PFSK-1 (cell line): Measurements from ENCODE around the gene NXPE3.

Experiments used
- FOXP2 ChIP-seq: optimal IDR thresholded peaks from 2 replicates; pipeline ENCODE3; 2011; ENCODE audit warnings: borderline replicate concordance, control low read depth, inconsistent platforms; ENCODE audit not compliant: insufficient read depth; ENCODE audit errors: extremely low read length, extremely low read depth
- POLR2AphosphoS5 ChIP-seq: IDR thresholded peaks from 2 replicates; pipeline ENCODE4 v1.6.1; 2012; ENCODE audit warnings: low read depth, mild to moderate bottlenecking, control low read depth, low read length, moderate library complexity
- SIN3A ChIP-seq: IDR thresholded peaks from 2 replicates; pipeline ENCODE4 v1.6.1; 2012; ENCODE audit warnings: mild to moderate bottlenecking, low read length, moderate library complexity, borderline replicate concordance; ENCODE audit not compliant: insufficient read depth
- TAF1 ChIP-seq: IDR thresholded peaks from 2 replicates; pipeline ENCODE4 v1.6.1; 2012; ENCODE audit warnings: low read length, control low read depth, borderline replicate concordance; ENCODE audit not compliant: insufficient read depth
- TF ChIP-seq, protein P1 (sequence below), 2 experiments: IDR thresholded peaks; 2 replicates each; pipeline versions ENCODE4 v1.6.1 to v1.8.0; 2011 to 2012; ENCODE audit warnings: low read depth in 2 of 2, low read length in 2 of 2, control low read depth in 1 of 2, inconsistent platforms in 1 of 2, mild to moderate bottlenecking in 1 of 2, moderate library complexity in 1 of 2; ENCODE audit not compliant: insufficient read depth in 1 of 2

NXPE3 gene

DNA sequence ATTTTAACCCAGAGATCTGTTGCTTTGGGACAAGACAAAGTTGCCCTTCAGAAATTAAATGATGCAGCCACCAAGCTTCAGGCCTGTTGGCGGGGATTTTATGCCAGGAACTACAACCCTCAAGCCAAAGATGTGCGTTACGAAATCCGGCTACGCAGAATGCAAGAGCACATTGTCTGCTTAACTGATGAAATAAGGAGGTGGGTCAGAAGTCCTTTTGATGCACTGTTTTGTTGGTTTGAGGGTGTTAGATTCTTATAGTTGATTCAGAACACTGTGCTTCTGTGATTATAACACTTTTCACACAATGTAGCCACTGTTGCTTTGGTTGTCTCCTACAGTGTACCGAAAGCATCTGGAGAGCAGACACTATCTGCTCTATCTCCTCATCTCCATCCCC, 20.8 kb upstream of the NXPE3 start:
- TF ChIP-seq POLR2AphosphoS5 (no peak), TAF1 (no peak), FOXP2 (no peak), SIN3A (no peak)
- TF ChIP-seq, protein P1, sequence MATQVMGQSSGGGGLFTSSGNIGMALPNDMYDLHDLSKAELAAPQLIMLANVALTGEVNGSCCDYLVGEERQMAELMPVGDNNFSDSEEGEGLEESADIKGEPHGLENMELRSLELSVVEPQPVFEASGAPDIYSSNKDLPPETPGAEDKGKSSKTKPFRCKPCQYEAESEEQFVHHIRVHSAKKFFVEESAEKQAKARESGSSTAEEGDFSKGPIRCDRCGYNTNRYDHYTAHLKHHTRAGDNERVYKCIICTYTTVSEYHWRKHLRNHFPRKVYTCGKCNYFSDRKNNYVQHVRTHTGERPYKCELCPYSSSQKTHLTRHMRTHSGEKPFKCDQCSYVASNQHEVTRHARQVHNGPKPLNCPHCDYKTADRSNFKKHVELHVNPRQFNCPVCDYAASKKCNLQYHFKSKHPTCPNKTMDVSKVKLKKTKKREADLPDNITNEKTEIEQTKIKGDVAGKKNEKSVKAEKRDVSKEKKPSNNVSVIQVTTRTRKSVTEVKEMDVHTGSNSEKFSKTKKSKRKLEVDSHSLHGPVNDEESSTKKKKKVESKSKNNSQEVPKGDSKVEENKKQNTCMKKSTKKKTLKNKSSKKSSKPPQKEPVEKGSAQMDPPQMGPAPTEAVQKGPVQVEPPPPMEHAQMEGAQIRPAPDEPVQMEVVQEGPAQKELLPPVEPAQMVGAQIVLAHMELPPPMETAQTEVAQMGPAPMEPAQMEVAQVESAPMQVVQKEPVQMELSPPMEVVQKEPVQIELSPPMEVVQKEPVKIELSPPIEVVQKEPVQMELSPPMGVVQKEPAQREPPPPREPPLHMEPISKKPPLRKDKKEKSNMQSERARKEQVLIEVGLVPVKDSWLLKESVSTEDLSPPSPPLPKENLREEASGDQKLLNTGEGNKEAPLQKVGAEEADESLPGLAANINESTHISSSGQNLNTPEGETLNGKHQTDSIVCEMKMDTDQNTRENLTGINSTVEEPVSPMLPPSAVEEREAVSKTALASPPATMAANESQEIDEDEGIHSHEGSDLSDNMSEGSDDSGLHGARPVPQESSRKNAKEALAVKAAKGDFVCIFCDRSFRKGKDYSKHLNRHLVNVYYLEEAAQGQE (IDR thresholded peaks at IDR 0.05; ENCODE audit: insufficient read depth in 1 of 2, low read depth in 2 of 2, low read length in 2 of 2) = no peak

DNA sequence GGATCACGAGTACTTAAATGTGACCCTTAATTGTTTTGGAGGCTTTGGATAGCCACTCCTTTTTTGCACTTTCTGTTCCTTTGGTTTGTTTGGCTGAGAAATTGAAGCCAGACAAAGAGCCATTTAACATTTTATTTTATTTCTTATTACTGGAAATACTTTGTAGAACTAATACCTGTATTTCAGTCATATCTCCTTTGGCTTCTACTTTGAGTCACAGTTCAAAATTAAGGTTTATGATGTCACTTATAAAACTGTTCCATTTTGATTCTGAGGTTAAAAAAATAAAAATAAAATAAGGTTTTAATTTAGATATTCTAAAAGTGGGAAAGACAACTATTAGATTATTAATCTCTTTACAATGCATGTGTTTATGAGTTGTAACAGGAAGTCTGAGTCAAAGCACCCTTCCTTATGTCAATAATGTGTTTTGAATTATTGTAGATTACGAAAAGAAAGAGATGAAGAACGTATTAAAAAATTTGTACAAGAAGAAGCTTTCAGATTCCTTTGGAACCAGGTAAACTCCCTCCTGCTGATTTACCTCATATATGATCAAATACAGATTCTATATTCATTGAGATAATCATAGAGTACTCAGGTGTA, 16.9 kb upstream of the NXPE3 start:
- TF ChIP-seq, protein P1 (IDR thresholded peaks at IDR 0.05; ENCODE audit: insufficient read depth in 1 of 2, low read depth in 2 of 2, low read length in 2 of 2) = no peak
- TF ChIP-seq FOXP2 (no peak), TAF1 (no peak), SIN3A (no peak), POLR2AphosphoS5 (no peak)

DNA sequence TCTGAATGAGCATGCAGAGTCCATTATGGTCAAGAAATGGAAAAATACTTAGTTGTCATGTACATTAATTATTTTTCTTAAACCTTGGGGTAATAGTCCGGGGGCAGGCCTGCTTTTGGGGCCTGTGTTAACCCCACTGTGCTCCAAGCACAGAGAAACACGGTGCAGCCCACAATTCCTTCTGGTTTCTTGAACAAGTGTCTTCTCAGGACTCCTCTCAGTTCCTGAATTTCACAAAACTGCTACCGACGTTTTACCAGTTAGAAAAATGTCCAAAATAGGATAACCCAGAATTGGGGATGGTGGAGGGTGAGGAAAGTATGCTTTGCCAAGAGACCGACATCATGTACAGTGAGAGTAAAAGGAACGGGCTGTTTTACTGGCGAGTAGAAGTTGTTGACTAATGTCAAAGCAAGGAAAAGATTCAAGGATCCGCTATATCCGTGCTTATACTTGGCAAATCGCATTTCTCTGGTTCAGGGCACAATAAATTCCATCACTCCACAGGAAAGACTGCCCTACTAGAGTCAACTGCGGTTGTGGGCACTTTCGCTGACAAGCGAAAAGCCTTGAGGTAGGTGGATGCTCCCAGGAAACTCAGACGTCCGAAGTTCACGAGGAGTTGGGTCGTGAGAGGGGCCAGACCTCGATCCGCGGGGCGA, 495 bp upstream of the NXPE3 start:
- TF ChIP-seq POLR2AphosphoS5 = no peak
- TF ChIP-seq FOXP2 = no peak
- no peak for TF ChIP-seq TAF1
- no peak for TF ChIP-seq SIN3A
- TF ChIP-seq, protein P1 (IDR thresholded peaks at IDR 0.05; ENCODE audit: insufficient read depth in 1 of 2, low read depth in 2 of 2, low read length in 2 of 2) = no peak

DNA sequence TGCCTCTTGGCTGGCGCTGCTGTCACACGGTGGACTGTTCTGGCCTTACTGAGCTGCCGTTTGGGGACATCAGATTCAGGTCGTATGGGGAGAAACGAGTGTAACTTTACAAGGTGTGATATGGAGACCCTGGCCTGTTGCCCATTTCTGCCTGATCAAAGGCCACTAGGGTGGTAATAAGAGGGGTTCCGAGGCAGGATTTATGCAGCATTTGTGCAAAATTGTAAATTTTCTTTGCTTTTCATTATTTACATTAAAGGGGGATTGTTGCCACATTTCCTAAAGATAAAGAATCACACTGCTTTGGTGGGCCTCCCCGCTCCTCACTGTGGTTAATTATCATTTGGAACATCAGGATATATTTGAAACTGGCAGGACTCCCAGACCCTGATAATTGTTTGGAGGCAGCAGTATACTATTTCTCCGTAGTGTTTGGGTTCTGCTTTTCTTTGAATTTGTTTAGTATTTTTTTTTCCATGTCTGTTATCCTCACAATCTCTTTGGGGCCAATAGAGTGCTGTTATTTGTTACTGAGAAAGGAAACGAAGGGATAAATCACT, 891 bp downstream of the NXPE3 start:
- TF ChIP-seq FOXP2 (no peak), SIN3A (no peak)
- TF ChIP-seq, protein P1 (IDR thresholded peaks at IDR 0.05; ENCODE audit: insufficient read depth in 1 of 2, low read depth in 2 of 2, low read length in 2 of 2) = no peak
